ENCODE measurements around the gene PHLDB1. TPM values are rescaled to one million over a fixed set of nuclear protein-coding genes. Genes with fewer than 3 reads are reported as not detected.
"Not testable (repeated sequence)": the region's sequence is repeated elsewhere in the genome, so short reads cannot be mapped to it uniquely, and the experiment has no call there.

Gene PHLDB1
- total RNA-seq, 4 donors from 2014 or later = 53.5 to 517 (median 287) TPM

- no peak for DNase-seq
- TF ChIP-seq POLR2A (IDR thresholded peaks at IDR 0.05) = no peak
- no peak for TF ChIP-seq CTCF (IDR thresholded peaks at IDR 0.05)
- H3K27ac ChIP-seq = no peak overlapping the region
- H3K36me3 ChIP-seq = no peaks in the 10 kb centered on the region
- no peaks in the 10 kb centered on the region for H3K27me3 ChIP-seq
- intact Hi-C loops (cut with DNase I; ENCODE audit: low total_unique reads) = no loop called here
- no peaks in the 10 kb centered on the region for H3K4me1 ChIP-seq
- H3K9me3 ChIP-seq = no peaks in the 10 kb centered on the region
- no peak overlapping the region for H3K4me3 ChIP-seq
Measured at GRCh38 chr11:118587952-118588351, 19.5 kb upstream of the PHLDB1 start.

GRCh38 chr11:118592616-118593367 is 14.6 kb upstream of the PHLDB1 start:
- Histone ChIP-seq H3K27me3 (no peaks in the 10 kb centered on the region), H3K36me3 (no peaks in the 10 kb centered on the region), H3K27ac (peak overlapping the region in 1 of 2 donors; percentile 20), H3K9me3 (no peaks in the 10 kb centered on the region), H3K4me1 (no peaks in the 10 kb centered on the region), H3K4me3 (no peak overlapping the region)
- intact Hi-C loops (cut with DNase I; ENCODE audit: low total_unique reads) = loop anchor here (10.0 kb wide), 1 partner anchor 72 kb away; no protein-coding TSS in a partner anchor
- TF ChIP-seq CTCF (IDR thresholded peaks at IDR 0.05) (no peak), POLR2A (IDR thresholded peaks at IDR 0.05) (no peak)
- no peak for DNase-seq

GRCh38 chr11:118594984-118595383 is 12.4 kb upstream of the PHLDB1 start:
- H3K27ac ChIP-seq = peak overlapping the region; percentile 19 to 72
- H3K4me3 ChIP-seq, H3K27me3 ChIP-seq, H3K9me3 ChIP-seq, H3K36me3 ChIP-seq, H3K4me1 ChIP-seq, DNase-seq: not testable (repeated sequence)
- TF ChIP-seq CTCF (IDR thresholded peaks at IDR 0.05) = peak; percentile 46 to 82 (median 68)
- intact Hi-C loops (cut with DNase I; ENCODE audit: low total_unique reads) = loop anchor here (10.0 kb wide), 1 partner anchor 70 kb away; no protein-coding TSS in a partner anchor

- H3K4me3 ChIP-seq = no peak overlapping the region
- intact Hi-C loops (cut with DNase I; ENCODE audit: low total_unique reads) = loop anchor here (10.0 kb wide), 1 partner anchor 68 kb away; no protein-coding TSS in a partner anchor
- no peaks in the 10 kb centered on the region for H3K4me1 ChIP-seq
- no peak for DNase-seq
- no peaks in the 10 kb centered on the region for H3K9me3 ChIP-seq
- TF ChIP-seq CTCF (IDR thresholded peaks at IDR 0.05) = no peak
- no peak for TF ChIP-seq POLR2A (IDR thresholded peaks at IDR 0.05)
- H3K27me3 ChIP-seq = no peaks in the 10 kb centered on the region
- H3K27ac ChIP-seq = peak overlapping the region; percentile 6 to 23
- no peaks in the 10 kb centered on the region for H3K36me3 ChIP-seq
Measured at GRCh38 chr11:118596224-118597146, 10.9 kb upstream of the PHLDB1 start.
